HG02798 (cell line): ENCODE data around the gene HOXA10.

Experiments
- ATAC-seq: cut with Tn5 transposase; IDR thresholded peaks from one replicate; pipeline ENCODE4 v1.9.1; 2021; ENCODE audit warnings: mild to moderate bottlenecking; ENCODE audit not compliant: unreplicated experiment, poor library complexity

The HOXA10 gene

GRCh38 chr7:27180431-27181420 lies 6.6 kb upstream of the HOXA10 start:
- no peak for ATAC-seq

GRCh38 chr7:27179503-27180430 lies 5.6 kb upstream of the HOXA10 start:
- ATAC-seq: no peak

DNA sequence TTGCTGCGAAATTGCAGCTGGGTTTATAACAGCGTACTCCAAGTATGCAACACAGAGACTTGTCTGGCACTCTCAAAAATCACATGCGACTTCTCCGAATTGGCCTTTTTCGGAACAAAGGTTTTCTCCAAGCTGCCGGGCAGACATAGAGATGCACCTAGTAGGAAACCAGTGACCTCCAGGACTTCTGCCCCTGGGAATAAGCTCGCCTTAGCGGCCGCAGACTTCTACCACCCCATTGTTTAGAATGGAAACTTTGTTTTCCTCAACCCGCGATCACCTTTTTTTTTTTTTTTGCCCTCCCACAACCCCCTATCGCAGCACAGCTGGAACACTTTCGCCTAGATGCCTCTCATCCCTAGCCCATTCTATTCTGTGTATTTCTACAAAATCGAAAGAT lies 4.9 kb upstream of the HOXA10 start:
- ATAC-seq: no peak

DNA sequence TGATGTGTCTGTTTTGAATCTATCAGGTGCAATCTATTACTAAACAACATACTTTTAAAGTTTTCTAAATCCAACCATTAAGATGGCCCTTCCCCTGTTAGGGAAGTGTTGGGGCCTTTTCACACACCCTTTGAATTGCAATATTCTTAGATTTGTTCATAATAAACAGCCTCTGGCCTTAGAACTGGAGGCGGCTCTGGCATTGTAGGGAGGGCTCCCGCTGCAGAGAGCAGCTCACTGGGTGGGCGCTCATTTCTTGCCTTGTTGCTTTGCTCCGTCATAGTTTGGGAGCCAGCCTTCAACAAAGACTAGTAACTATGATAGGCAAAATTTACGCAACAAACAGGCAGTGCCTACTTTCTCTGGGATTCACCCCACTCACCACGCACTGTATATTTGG lies 4.2 kb upstream of the HOXA10 start:
- ATAC-seq: no peak

- ATAC-seq: no peak
Observed at GRCh38 chr7:27177795-27178320, 3.7 kb upstream of the HOXA10 start.

DNA sequence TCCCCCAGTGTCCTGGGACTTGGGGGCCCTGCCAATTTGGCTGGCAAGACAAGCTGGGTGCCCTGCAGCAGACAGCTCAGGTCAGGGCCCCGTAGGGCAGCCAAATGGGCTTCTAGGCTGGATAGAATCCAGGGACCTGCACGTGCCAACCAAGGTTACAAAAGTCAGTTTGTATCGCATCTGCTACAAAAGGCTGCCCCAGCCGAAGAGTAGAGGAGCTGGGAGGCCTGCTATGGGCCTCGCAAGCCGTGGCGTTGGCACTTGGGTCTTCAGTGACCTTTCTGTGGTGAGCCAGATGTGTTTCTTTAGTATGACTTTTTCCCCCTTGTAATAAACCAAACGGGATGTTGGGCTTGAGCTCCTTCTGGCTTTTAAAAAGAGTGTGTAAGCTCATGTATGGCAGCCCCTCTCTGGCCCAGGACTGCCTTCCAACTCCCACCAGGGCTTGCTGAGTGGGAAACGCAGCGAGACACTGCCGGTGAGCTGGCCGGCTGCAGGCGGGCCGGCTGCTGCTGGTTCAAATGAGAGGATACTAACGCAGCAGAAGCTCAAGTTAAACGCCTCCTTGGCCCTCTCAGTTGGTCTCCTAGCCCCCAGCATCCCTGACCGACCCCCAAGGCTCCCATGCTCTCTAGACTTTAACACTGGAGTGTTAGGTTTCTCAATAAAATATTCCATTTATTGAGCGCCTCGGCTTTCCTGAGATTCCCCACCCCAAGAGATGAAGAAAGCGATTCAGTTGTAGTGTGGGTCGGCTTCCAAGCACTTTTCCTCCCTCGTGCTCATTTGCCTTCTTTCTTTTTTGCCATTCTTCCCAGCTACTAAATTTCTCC lies 3.1 kb upstream of the HOXA10 start:
- ATAC-seq: no peak

GRCh38 chr7:27176524-27176845 lies 2.4 kb upstream of the HOXA10 start:
- no peak for ATAC-seq

DNA sequence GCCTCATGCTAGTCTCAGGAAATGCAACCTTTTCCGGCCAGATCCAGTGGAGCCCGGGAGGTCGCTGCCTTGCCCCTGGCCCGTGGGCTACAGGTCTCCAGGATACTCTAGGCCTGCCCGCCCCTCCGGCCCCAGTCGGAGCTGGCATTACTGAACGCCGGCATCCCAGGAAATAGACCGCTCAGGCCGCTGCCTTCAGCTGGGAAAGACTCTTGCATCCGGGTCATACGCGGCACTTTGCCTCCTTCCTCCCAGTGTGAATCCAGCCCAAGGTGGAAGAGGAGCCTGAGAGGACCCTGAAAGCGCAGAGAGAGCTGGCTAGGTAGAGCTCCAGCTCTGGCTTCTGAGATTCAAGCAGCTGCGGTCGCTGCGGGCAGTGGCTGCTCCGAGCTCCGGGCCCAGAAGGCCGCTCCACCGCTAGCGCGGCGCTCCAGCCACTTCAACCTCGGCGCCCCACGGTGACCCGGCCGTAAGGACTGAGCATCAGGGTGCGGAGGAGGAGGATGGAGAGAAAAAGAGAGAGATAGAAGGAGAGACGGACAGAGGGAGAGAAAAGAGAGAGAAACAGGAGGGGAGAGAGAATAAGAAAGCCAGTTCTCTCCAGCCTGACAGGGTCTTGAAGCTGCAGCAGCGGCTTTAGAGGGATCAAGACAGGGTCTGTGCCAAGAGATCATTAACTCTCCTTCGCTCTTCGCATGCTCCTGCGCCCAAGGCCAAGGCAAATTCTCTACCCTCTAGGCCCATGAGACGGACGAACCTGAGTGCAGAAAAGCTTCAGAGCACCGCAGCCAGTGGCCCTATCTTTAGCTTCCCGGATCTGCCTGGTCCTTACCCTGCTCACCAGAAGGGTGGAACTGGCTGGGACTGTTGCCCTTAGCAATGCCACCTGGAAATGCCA lies 1.8 kb upstream of the HOXA10 start:
- no peak for ATAC-seq

DNA sequence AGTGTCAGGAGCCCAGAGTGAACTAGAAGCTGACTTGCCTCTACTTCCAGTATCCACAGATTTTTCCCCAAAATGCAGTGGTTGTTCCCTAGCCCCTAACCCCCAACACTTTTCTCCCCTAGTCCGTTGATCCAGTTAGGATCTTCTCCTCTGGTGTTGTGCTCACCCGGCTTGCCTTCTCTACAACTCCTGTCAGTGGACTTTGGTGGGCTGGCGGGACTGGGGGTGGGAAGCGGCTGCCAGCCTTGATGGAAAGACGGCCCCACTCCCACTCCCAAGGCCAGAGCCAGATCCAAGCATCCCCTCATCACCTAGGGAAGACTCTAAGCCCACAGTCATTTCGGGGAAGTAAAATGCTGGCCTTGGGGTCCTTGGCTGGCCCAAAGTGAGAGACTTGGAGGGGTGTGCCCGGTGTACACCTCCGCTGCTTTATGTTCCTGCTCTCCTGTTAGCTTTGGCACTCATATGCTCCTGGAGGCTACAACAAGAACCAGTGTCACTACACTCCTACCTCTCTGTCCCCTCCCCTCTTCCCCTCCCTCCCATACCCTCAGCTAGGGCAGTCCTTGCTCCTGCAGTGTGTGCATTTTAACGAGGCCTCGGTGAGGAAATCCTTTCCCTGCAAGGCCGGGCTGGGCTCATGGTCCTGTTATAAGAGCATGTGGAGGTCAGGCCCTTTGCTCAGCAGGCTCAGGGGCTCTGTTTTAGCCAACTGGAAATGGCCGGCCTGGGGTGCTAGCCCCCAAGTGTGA lies 930 bp upstream of the HOXA10 start:
- no peak for ATAC-seq

DNA sequence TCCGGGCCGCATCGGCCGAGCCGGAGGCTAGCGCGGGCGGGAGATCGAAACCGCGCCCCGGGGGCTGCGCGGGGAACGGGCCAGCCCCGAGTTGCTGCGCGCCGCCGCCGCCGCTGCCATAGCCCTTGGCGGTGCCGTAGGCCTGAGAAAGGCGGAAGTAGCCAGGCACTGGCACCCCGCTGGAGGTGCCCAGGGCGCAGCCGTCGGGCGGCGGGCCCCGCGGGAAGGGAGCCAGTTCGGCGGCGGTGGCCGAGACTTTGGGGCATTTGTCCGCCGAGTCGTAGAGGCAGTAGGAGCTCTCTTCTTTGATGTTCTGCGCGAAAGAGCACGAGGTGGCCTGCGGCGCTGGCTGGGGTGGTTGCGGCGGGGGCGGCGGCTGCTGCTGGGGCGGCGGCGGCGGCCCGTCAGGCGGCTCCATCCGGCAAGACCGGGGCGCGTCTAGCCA lies 587 bp downstream of the HOXA10 start:
- peak; percentile 44 for ATAC-seq

GRCh38 chr7:27172823-27173510 lies 1.2 kb downstream of the HOXA10 start:
- ATAC-seq: peak; percentile 24

- no peak for ATAC-seq
Observed at GRCh38 chr7:27172315-27172774, 1.8 kb downstream of the HOXA10 start.

DNA sequence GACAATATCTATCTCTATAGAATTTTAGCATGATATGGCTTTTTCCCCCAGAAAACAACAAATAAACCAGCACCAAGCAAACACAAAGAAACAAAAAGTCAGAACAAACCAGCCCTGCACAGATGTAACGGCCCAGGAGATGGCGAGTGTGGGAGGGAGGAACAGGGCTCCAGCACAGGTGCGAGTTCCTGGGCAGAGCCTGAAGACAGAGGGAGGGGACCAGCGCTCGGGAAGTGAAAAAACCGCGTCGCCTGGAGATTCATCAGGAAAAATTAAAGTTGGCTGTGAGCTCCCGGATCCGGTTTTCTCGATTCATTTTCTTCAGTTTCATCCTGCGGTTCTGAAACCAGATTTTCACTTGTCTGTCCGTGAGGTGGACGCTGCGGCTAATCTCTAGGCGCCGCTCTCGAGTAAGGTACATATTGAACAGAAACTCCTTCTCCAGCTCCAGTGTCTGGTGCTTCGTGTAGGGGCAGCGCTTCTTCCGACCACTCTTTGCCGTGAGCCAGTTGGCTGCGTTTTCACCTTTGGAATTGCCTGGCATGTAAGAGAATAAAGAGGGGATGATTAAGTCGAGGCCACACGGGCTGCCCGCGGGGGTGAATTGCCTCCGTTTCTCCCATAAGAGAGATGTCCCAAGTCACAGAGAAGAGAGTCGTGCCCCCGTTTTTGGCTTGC lies 2.3 kb downstream of the HOXA10 start:
- no peak for ATAC-seq

DNA sequence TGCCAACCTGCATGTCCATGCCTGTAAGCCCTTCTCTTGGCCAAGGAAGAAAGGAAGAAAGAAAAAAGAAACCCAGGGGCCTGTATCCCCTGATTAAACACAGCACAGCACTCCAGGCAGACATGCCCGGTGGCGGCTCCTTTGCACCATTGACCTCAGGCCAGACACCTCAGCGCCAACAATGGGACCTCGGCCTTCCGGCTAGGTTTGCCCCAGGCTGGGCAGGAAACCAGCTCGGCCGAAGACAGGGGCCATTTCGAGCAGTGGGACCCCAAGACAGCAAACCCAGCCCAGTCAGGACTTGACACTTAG lies 2.8 kb downstream of the HOXA10 start:
- ATAC-seq: no peak

DNA sequence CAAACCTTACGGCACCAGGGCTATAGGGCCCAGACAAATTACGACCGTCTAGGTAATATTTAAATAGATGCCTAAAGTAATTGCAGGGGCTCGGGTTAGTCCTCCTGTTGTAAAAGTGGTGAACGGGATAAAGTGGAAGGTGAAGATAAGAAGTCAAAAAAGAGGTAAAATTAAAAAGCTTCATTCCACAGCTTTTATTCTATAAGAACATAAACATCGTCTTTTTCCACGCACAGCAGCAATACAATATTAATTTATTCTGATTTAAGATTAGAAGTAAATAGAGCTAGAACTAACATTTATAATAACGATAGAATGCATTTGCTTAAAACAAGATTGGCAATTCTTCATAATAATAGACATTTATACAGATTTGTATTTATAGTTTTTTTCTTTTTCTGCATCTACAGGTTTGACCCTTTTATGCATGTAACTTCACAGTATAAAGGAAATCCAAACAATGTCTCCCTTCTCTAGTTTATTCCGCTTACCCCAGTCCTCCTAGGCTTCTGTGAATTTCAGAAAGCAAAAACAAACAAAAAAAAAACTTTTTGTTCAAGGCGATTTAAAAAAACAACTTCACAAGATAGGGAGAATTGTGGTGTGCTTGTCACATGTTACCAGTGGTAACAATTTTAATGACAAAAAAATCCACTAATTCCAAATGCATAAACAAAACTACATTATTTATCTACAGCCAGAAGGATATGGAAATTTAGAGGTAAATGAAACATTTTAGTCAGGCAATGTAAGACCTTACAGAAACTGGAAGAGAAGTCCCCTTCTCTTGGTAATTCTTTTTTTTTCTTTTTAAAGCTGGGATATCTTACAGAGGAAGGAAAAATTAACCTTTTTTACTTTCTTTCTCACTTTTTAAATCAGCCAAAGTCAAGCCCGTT lies 3.4 kb downstream of the HOXA10 start:
- ATAC-seq: no peak

DNA sequence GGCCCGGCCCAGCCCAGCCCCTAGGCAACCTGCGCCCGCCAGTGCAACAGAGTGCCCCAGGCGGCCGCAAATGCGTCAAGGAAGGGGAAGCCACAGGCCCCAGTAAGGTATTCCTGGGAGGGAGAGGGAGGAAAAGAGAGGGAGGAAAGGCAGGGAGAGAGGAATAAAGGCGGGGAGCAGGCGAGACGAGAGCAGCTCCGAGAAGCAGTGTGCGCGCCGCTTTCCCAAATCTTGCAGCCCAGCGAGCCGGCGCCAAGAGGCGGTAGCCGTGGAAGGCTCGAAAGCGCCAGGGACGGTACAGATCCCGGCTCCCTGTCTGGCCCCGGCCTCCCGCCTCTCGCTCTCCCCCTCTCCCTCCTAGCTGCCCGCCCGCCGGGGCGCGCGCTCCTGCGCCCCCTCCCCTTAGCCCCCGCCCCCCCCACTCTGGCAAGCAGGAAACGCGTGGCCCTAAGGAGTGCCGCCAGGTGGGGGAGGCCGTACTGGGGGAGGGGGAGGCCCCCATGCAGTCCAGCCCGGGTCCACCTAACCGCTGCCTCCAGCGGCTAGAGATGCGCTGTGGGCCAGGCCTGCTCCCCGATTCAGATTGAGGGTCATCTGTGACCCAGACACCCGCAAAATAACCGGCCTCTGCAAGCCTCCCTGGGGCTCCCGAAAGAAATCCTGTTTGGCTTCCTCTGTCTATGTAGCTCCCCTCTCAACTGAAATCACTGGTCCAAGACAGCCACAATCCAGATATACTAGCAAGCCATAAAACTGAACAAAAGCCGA lies 4.3 kb downstream of the HOXA10 start:
- no peak for ATAC-seq
